GM21526 (cell line): ENCODE results near the gene HYI.

Experiments
- ATAC-seq: cut with Tn5 transposase; IDR thresholded peaks from one replicate; pipeline ENCODE4 v1.9.1; 2021; ENCODE audit warnings: moderate library complexity; ENCODE audit not compliant: unreplicated experiment, low FRiP score

Gene HYI

DNA sequence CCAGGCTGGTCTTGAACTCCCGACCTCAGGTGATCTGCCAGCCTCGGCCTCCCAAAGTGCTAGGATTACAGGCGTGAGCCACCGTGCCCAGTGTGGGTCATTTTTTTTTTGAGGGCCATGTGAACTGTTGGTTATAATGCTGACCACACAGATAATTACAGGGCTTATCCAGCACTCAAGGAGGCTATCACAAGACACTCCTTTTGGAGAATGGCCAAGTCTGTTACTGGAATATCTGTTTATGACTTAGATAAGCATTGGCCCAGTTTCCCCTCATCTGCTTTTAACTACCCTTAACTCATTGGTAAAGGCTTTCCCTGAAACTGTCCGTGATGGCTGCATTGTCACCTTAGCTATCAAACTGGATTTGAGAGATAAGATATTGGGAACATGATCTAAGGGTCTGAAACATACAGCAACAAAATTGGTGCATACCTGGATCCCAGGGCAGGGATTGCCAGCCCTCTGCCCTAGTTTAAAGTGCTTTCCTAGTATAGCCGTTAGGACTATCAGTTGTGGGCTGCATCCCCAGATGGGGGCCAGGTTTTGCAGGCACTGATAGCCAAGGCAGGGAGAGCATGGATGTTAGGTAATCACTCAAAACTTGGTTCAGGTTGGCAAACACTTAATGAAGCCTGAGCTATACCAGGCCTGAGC is 48.4 kb downstream of the HYI start:
- no peak for ATAC-seq

DNA sequence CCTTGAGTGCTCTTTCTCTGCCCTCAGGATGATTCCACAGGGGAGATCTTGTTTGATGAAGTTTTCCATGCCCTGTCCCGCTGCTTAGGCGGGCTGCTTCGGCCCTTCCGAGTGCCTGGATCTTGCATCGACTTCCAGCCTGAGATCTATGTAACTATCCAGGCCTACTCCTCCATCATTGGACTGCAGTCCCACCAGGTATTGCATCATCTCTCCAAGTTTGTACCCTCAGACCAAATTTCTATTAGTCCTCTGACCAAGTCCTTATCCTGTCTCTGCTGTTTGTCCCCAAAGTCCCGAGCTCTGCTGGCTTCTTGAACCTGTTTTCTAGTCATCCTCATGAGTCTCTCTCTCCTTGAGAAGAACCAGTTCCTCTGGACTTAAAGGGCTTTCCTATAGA is 49.4 kb downstream of the HYI start:
- ATAC-seq, result no peak

DNA sequence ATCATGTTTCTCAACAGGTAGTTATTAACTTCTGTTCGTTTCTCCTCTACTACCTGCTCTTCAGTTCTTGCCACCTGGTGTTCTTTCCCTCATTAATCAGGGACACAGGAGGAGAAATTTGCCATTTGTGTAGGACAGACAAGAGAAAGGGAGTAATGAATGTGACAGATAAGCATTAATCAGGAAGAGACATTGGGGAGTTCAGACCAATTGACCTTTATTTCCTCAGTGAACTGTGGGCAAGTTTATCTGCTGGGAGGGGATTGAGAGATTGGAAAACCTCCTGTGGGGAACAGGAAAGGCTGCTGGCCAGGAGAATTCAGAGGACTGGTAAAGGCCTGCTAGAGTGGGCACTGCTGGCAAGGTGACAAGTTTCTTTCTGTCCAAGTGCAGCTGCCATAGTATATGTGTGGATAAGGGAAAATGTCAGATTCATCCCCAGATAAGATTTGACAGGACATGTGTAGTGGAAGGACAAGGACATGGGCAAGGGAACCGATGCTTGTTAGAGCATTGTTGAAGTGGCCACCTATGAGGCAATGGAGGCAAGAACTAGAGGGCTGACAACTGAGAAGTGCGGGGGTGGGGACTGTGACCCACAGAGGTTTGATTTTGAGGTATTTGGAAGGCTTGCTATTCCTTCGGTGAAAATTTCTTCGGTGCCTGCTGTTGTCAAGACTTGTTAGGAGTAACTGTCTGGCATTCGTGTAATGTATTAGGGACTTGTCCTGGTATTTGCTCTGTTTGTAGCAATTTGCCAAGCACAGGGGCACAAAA is 51.5 kb downstream of the HYI start:
- no peak for ATAC-seq
